Panc1 (cell line): ENCODE results near the gene ANKRD13D. TPM values are rescaled to one million over a fixed set of nuclear protein-coding genes. Genes with fewer than 3 reads are reported as not detected.
A peak's percentile ranks its signal among the peaks of the same experiment; 100 is the strongest.

Experiments
- ATAC-seq: fragments of 200-7000 bp; cut with Tn5 transposase; 2 replicates; pipeline ENCODE4 v1.9.1; 2020; ENCODE audit warnings: mild to moderate bottlenecking, moderate library complexity
- BruUV-seq: library from RNA; stranded (reverse); fragments of 400-500 nt; replicated peaks from 2 replicates; lab custom pipeline; 2021; lab: Mats Ljungman, UMichigan
- CTCF ChIA-PET: fragments of 300-600 bp; sonication (Branson Sonifier 250); formaldehyde crosslinking; loops from one replicate; lab custom pipeline; 2022; ENCODE audit warnings: antibody characterized with exemption; lab: Charles Lee
- POLR2A ChIA-PET: fragments of 300-600 bp; sonication (Branson Sonifier 250); formaldehyde crosslinking; loops from one replicate; lab custom pipeline; 2022; ENCODE audit warnings: antibody characterized with exemption; lab: Charles Lee
- DNase-seq: peaks from one replicate; pipeline ENCODE4 v3.0.0-alpha.2; 2010; ENCODE audit warnings: low read depth, low spot score
- H3K27ac ChIP-seq: 2 replicates; pipeline ENCODE4 v1.5.1; 2011; ENCODE audit warnings: mild to moderate bottlenecking, low read length, inconsistent platforms
- H3K27me3 ChIP-seq: fragments of 200-500 bp; sonication (Bioruptor generic); 2 replicates; pipeline ENCODE4 v1.6.0; 2014; ENCODE audit warnings: low read length, inconsistent platforms; ENCODE audit not compliant: control insufficient read depth, insufficient read depth
- H3K36me3 ChIP-seq: fragments of 200-500 bp; sonication (Bioruptor generic); 2 replicates; pipeline ENCODE4 v1.5.1; 2014; ENCODE audit warnings: inconsistent platforms, mild to moderate bottlenecking, low read length, moderate library complexity; ENCODE audit not compliant: control insufficient read depth, insufficient read depth
- H3K4me1 ChIP-seq: 2 replicates; pipeline ENCODE4 v1.5.1; 2011; ENCODE audit warnings: inconsistent platforms, mild to moderate bottlenecking, low read length, moderate library complexity; ENCODE audit not compliant: control insufficient read depth, insufficient read depth
- H3K4me3 ChIP-seq, 2 experiments: 2 replicates each; pipeline ENCODE4 v1.5.1; 2011 to 2012; ENCODE audit warnings: low read depth in 2 of 2, low read length in 2 of 2, mild to moderate bottlenecking in 2 of 2, inconsistent platforms in 1 of 2, moderate library complexity in 1 of 2
- H3K9me3 ChIP-seq: fragments of 200-500 bp; sonication (Bioruptor generic); 2 replicates; pipeline ENCODE4 v1.5.1; 2014; ENCODE audit warnings: low read depth, mild to moderate bottlenecking, inconsistent platforms, low read length, moderate library complexity; ENCODE audit not compliant: control insufficient read depth, insufficient read depth
- POLR2AphosphoS5 ChIP-seq: IDR thresholded peaks from 2 replicates; pipeline ENCODE4 v1.6.1; 2012; ENCODE audit warnings: mild to moderate bottlenecking, low read depth, low read length, moderate library complexity
- SIN3A ChIP-seq: IDR thresholded peaks from 2 replicates; pipeline ENCODE4 v1.6.1; 2012; ENCODE audit warnings: low read depth, mild to moderate bottlenecking, low read length, moderate library complexity, borderline replicate concordance; ENCODE audit not compliant: insufficient read depth
- TCF7L2 ChIP-seq: IDR thresholded peaks from 2 replicates; pipeline ENCODE4 v1.6.1; 2011; ENCODE audit warnings: mild to moderate bottlenecking, low read depth, low read length, inconsistent platforms
- in situ Hi-C: cut with HindIII; loops from 2 replicates; pipeline ENCODE4 v1.10.0; 2016; ENCODE audit warnings: low sequenced_read_pairs, low pct_unique_long_range_greater_than_20kb
- intact Hi-C: fragments of 100-400 bp; cut with micrococcal nuclease; formaldehyde crosslinking; loops from one replicate; pipeline ENCODE4 v1.10.0; 2022; ENCODE audit not compliant: unreplicated experiment
- total RNA-seq: library from RNA; stranded (reverse); gene quantifications from one replicate; pipeline ENCODE4 v1.2.1, GENCODE V29; 2021; ENCODE audit not compliant: unreplicated experiment
- TF ChIP-seq, protein P1 (sequence below): fragments of 450-650 bp; IDR thresholded peaks from 2 replicates; pipeline ENCODE4 v1.5.1; 2017; ENCODE audit warnings: mild to moderate bottlenecking
- TF ChIP-seq, protein P2 (sequence below), 2 experiments: IDR thresholded peaks; 2 replicates each; pipeline ENCODE4 v1.6.1; 2011 to 2012; ENCODE audit warnings: low read depth in 2 of 2, control low read depth in 1 of 2, low read length in 1 of 2, mild to moderate bottlenecking in 1 of 2, moderate library complexity in 1 of 2; ENCODE audit not compliant: insufficient read depth in 1 of 2

The ANKRD13D gene
- total RNA-seq, 1 experiment from 2014 or later, result 76.5 TPM

DNA sequence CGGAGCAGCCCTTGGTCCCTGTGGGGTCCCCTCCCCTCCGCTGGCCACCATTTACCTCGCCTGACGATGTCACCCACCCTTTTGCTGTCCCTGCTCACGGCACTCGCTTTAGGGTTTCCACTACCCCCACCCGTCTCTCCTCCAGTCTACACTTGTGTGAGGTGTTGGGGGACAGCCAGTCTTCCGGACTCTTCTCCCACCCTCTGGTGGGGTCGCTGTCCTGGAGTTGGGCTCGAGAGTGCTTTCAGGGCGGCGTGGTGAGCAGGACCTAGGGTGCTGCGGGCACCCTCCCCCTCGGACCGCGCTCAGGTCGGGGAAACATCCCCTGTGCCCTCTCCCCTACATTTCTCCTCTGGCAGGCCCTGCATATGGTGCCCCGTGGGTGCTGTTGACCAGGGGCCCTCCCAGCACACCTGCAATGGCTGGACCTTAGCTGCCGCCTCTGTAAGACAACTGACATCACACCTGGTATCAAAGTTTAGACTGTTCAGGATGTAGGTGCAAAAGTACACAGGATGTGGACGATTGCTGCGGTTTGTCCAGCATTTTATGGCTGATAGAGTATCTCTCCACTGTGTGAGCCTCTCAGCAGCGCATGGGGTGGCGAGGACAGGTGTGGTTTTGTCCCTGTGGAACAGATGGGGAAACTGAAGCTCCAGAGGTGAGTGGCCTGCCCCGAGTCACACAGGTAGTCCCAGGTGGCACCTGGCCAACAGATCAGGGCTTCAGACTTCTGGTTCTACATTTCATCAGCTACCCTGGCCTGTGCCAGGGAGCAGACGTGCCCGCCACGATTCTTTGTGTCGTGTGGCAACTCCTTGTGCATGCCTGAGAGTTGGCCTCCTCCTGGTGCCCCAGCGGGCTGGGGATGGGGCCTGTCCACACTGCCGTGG lies 21.7 kb upstream of the ANKRD13D start:
- H3K4me3 ChIP-seq, result peak overlapping the region; percentile 74 to 88
- POLR2A ChIA-PET, result no interaction called here
- intact Hi-C loops (loop anchor here (10.0 kb wide), 1 partner anchor 117 kb away; no protein-coding TSS in a partner anchor), in situ Hi-C loops (no loop called here)
- no TSS peak for BruUV-seq
- no peaks in the 10 kb centered on the region for H3K27me3 ChIP-seq
- peaks cover 50% of the 10 kb centered on the region for H3K4me1 ChIP-seq
- CTCF ChIA-PET, result interaction anchor here (0.6 to 2.1 kb wide), 5 partner anchors 8 to 1222 kb away, joined by 3 to 9 read pairs (median 5); no protein-coding TSS in a partner anchor
- H3K36me3 ChIP-seq, result no peaks in the 10 kb centered on the region; the same call in 1 of the 2 replicates
- TF ChIP-seq, protein P1, sequence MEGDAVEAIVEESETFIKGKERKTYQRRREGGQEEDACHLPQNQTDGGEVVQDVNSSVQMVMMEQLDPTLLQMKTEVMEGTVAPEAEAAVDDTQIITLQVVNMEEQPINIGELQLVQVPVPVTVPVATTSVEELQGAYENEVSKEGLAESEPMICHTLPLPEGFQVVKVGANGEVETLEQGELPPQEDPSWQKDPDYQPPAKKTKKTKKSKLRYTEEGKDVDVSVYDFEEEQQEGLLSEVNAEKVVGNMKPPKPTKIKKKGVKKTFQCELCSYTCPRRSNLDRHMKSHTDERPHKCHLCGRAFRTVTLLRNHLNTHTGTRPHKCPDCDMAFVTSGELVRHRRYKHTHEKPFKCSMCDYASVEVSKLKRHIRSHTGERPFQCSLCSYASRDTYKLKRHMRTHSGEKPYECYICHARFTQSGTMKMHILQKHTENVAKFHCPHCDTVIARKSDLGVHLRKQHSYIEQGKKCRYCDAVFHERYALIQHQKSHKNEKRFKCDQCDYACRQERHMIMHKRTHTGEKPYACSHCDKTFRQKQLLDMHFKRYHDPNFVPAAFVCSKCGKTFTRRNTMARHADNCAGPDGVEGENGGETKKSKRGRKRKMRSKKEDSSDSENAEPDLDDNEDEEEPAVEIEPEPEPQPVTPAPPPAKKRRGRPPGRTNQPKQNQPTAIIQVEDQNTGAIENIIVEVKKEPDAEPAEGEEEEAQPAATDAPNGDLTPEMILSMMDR, result no peak
- 0 out of 2 replicates have a peak, but pooled peaks have one; percentile 15 for TF ChIP-seq SIN3A
- no peak for TF ChIP-seq TCF7L2
- peak overlapping the region; percentile 79 for H3K27ac ChIP-seq
- no peaks in the 10 kb centered on the region for H3K9me3 ChIP-seq
- ATAC-seq, result no peak
- DNase-seq, result no peak

DNA sequence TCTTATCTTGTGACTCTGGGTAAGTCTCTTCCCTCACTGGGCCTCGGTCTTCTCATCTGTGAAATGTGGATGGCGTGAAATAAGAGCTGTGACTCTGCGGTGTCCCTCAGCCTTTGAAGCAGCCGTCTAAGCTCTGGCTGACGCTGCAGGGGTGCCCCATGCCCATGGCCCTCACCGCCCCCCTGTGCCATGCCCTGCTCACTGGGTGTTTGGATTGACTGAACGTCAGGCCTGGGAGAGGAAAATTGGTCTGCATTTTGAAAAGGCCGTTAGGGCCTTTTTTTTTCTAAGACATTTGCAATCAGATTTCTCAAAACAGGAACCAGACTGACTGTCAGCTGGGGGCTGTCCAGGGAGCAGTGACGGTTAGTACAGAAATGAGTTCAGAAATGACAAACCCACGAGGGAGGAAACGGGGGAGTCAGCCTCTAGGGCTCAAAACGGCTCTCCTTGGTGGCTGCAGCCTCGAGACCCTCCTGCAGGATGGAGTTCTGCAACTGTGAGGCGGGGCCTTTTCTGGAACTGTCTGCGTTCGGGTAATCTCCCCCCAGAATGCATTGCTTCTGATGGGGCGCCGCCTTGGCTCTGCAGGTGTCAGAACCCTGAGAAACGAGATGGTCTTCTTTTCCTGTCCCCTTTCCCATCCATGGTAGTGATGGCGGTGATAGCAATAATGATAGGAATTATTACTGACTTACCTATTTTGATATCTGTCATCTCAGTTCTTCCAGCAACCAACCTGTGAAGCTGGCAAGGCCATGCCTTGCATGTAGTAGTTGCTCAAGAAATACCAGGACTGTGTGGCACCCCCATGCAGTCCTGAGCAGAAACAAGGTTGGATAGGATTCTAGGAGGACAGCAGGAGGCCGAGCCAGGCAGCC lies 20.8 kb upstream of the ANKRD13D start:
- no peak for ATAC-seq
- Histone ChIP-seq H3K36me3 (no peaks in the 10 kb centered on the region; the same call in 1 of the 2 replicates), H3K4me3 (peak overlapping the region; percentile 74 to 88), H3K9me3 (no peaks in the 10 kb centered on the region), H3K27me3 (no peaks in the 10 kb centered on the region), H3K27ac (peak overlapping the region; percentile 79), H3K4me1 (peaks cover 48% of the 10 kb centered on the region)
- POLR2A ChIA-PET, result no interaction called here
- TF ChIP-seq POLR2AphosphoS5, result no peak
- no peak for TF ChIP-seq TCF7L2
- TF ChIP-seq, protein P1, result no peak
- no peak for TF ChIP-seq SIN3A
- TF ChIP-seq, protein P2, sequence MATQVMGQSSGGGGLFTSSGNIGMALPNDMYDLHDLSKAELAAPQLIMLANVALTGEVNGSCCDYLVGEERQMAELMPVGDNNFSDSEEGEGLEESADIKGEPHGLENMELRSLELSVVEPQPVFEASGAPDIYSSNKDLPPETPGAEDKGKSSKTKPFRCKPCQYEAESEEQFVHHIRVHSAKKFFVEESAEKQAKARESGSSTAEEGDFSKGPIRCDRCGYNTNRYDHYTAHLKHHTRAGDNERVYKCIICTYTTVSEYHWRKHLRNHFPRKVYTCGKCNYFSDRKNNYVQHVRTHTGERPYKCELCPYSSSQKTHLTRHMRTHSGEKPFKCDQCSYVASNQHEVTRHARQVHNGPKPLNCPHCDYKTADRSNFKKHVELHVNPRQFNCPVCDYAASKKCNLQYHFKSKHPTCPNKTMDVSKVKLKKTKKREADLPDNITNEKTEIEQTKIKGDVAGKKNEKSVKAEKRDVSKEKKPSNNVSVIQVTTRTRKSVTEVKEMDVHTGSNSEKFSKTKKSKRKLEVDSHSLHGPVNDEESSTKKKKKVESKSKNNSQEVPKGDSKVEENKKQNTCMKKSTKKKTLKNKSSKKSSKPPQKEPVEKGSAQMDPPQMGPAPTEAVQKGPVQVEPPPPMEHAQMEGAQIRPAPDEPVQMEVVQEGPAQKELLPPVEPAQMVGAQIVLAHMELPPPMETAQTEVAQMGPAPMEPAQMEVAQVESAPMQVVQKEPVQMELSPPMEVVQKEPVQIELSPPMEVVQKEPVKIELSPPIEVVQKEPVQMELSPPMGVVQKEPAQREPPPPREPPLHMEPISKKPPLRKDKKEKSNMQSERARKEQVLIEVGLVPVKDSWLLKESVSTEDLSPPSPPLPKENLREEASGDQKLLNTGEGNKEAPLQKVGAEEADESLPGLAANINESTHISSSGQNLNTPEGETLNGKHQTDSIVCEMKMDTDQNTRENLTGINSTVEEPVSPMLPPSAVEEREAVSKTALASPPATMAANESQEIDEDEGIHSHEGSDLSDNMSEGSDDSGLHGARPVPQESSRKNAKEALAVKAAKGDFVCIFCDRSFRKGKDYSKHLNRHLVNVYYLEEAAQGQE (IDR thresholded peaks at IDR 0.05; ENCODE audit: insufficient read depth in 1 of 2, low read depth in 2 of 2, low read length in 1 of 2), result no peak
- CTCF ChIA-PET, result interaction anchor here (0.6 to 2.1 kb wide), 2 partner anchors 49 to 59 kb away, joined by 4 to 9 read pairs; no protein-coding TSS in a partner anchor
- in situ Hi-C loops (no loop called here), intact Hi-C loops (loop anchor here (10.0 kb wide), 1 partner anchor 116 kb away; no protein-coding TSS in a partner anchor)
- TSS peak; percentile 59 for BruUV-seq
- no peak for DNase-seq
